OCI-LY7 (cell line): ENCODE results near the gene HIRIP3. TPM values are rescaled to one million over a fixed set of nuclear protein-coding genes. Genes with fewer than 3 reads are reported as not detected.

ENCODE experiments used
- BruUV-seq: library from RNA; stranded (reverse); fragments of 400-500 nt; replicated peaks from 2 replicates; lab custom pipeline; 2021; lab: Mats Ljungman, UMichigan
- CTCF ChIA-PET: fragments of 300-600 bp; sonication (Branson Sonifier 250); formaldehyde crosslinking; loops from one replicate; lab custom pipeline; 2022; ENCODE audit warnings: antibody characterized with exemption; ENCODE audit not compliant: unreplicated experiment; lab: Charles Lee
- POLR2A ChIA-PET: fragments of 300-600 bp; sonication (Branson Sonifier 250); formaldehyde crosslinking; loops from one replicate; lab custom pipeline; 2022; ENCODE audit warnings: antibody characterized with exemption; lab: Charles Lee
- DNase-seq: peaks from one replicate; pipeline ENCODE4 v3.0.0-alpha.2; 2015; ENCODE audit warnings: low spot score
- H2AFZ ChIP-seq: fragments of 200-600 bp; sonication (generic), shearing (Covaris generic); 2 replicates; pipeline ENCODE4 v1.6.1; 2014; ENCODE audit warnings: mild to moderate bottlenecking, antibody characterized with exemption, low read length, moderate library complexity
- H3K27ac ChIP-seq: fragments of 200-600 bp; sonication (generic); 2 replicates; pipeline ENCODE4 v1.5.1; 2014; ENCODE audit warnings: mixed run types, low read depth, mild to moderate bottlenecking, moderate library complexity, low read length, inconsistent platforms; ENCODE audit not compliant: poor library complexity, severe bottlenecking
- H3K36me3 ChIP-seq: fragments of 200-600 bp; sonication (generic); 2 replicates; pipeline ENCODE4 v1.6.1; 2014; ENCODE audit warnings: mild to moderate bottlenecking, antibody characterized with exemption, low read length, moderate library complexity, mixed read lengths; ENCODE audit not compliant: insufficient read depth
- H3K4me1 ChIP-seq: fragments of 200-600 bp; sonication (generic); 2 replicates; pipeline ENCODE4 v1.5.1; 2014; ENCODE audit warnings: mild to moderate bottlenecking, low read length; ENCODE audit not compliant: insufficient read depth, poor library complexity, severe bottlenecking
- H3K4me2 ChIP-seq: fragments of 200-600 bp; sonication (generic); 2 replicates; pipeline ENCODE4 v1.6.1; 2014; ENCODE audit warnings: mild to moderate bottlenecking, low read length
- H3K4me3 ChIP-seq: fragments of 200-600 bp; sonication (generic); 2 replicates; pipeline ENCODE4 v1.5.1; 2014; ENCODE audit warnings: mild to moderate bottlenecking, low read depth, low read length; ENCODE audit not compliant: poor library complexity, severe bottlenecking
- H3K79me2 ChIP-seq: fragments of 200-600 bp; sonication (generic); 2 replicates; pipeline ENCODE4 v1.6.1; 2016; ENCODE audit warnings: low read depth, mild to moderate bottlenecking, low read length, moderate library complexity, mixed read lengths; ENCODE audit not compliant: insufficient read depth
- H3K9me2 ChIP-seq: fragments of 200-600 bp; sonication (generic); 2 replicates; pipeline ENCODE4 v1.6.1; 2016; ENCODE audit warnings: mild to moderate bottlenecking, low read length, mixed read lengths; ENCODE audit not compliant: insufficient read depth
- H3K9me3 ChIP-seq: fragments of 200-600 bp; sonication (generic); 2 replicates; pipeline ENCODE4 v1.6.1; 2014; ENCODE audit warnings: mild to moderate bottlenecking, mixed run types, low read length, mixed read lengths
- H4K20me1 ChIP-seq: fragments of 200-600 bp; sonication (generic); 2 replicates; pipeline ENCODE4 v1.6.1; 2014; ENCODE audit warnings: mild to moderate bottlenecking, antibody characterized with exemption, low read length, moderate library complexity, mixed read lengths; ENCODE audit not compliant: insufficient read depth
- CTCF ChIP-seq: fragments of 200-600 bp; sonication (generic); conservative IDR thresholded peaks from 2 replicates; pipeline ENCODE4 v1.5.1; 2014; ENCODE audit warnings: mild to moderate bottlenecking, antibody characterized with exemption, low read length, moderate library complexity, mixed read lengths
- EZH2phosphoT487 ChIP-seq: fragments of 200-600 bp; sonication (generic); IDR thresholded peaks from 2 replicates; pipeline ENCODE4 v1.6.1; 2018; ENCODE audit warnings: low read depth, borderline replicate concordance, mild to moderate bottlenecking, mixed run types, antibody characterized with exemption, low read length, moderate library complexity, mixed read lengths
- intact Hi-C: fragments of 100-400 bp; cut with micrococcal nuclease; formaldehyde crosslinking; loops from one replicate; pipeline ENCODE4 v1.10.0; 2022; ENCODE audit not compliant: unreplicated experiment
- total RNA-seq, 2 experiments: library from RNA; depleted of rRNA in 1 of 2; stranded (reverse); fragments of >200 nt in 1 of 2; shearing (Covaris generic) in 1 of 2; gene quantifications; 2 replicates each; pipeline ENCODE4 v1.2.3, GENCODE V29; 2014 to 2022

HIRIP3 gene
- total RNA-seq, 2 experiments from 2014 or later, result 43.2 to 60.4 TPM

GRCh38 chr16:29958756-29959155 lies 36.7 kb downstream of the HIRIP3 start:
- intact Hi-C loops, result no loop called here
- Histone ChIP-seq H3K4me3 (no peak overlapping the region), H4K20me1 (no peaks in the 10 kb centered on the region), H3K9me2 (no peaks in the 10 kb centered on the region), H3K36me3 (no peaks in the 10 kb centered on the region), H3K27ac (no peak overlapping the region), H3K4me1 (peaks cover 42% of the 10 kb centered on the region), H3K4me2 (no peak overlapping the region), H3K79me2 (no peaks in the 10 kb centered on the region), H3K9me3 (no peaks in the 10 kb centered on the region), H2AFZ (no peak overlapping the region)
- no peak for TF ChIP-seq EZH2phosphoT487
- no peak for TF ChIP-seq CTCF
- BruUV-seq, result no TSS peak
- ChIA-PET CTCF (interaction anchor here (0.6 kb wide), 1 partner anchor 15 kb away, joined by 3 read pairs; no protein-coding TSS in a partner anchor), POLR2A (interaction anchor here (1.2 kb wide), 1 partner anchor 15 kb away, joined by 3 read pairs; the partner anchor contains the start of gene TAOK2)
- no peak for DNase-seq

DNA sequence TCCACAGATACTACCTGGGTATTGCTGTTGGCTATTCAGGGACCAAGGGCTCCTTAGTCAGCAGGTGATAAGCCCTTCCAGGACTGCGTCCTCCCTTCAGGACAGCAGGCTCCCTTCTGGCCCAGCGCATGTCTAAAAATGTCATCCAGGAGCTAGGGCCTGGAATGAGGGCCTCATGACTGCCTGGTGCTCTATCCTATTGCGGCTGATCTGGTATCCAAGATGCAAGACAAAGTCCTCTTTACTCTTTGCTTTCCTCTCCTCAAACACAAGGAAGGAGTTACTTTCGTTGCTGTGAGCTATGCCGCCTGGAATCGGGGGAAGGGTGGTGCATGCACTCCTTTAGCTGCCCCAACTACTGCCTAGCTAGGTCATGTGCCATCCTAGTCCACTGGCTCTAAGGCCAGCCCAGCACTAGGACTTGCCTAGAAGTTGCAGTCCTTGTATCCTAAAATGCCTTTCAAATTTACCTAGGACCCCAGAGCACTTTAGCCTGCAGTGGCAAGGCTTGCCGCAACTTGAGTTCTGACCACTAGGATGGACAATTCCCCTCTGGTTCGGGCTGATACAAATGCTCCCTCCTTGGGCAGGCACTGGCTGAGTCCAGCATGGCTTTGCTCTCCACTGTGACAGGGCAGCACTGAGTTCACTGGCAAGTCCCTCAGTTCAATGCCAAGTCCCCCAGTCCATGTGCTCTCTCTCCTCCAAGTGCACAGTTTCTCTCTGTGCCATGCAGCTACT lies 43.6 kb downstream of the HIRIP3 start:
- no peaks in the 10 kb centered on the region for H3K79me2 ChIP-seq
- H3K9me2 ChIP-seq, result no peaks in the 10 kb centered on the region
- peaks cover 18% of the 10 kb centered on the region; the same call in 1 of the 2 replicates for H3K9me3 ChIP-seq
- no TSS peak for BruUV-seq
- ChIA-PET POLR2A (interaction anchor here (0.6 kb wide), 1 partner anchor 42 kb away, joined by 3 read pairs; no protein-coding TSS in a partner anchor), CTCF (no interaction called here)
- no peak overlapping the region for H3K4me2 ChIP-seq
- no peak for DNase-seq
- H3K4me3 ChIP-seq, result no peak overlapping the region
- no peak overlapping the region for H2AFZ ChIP-seq
- no peak overlapping the region for H3K27ac ChIP-seq
- intact Hi-C loops, result no loop called here
- H3K36me3 ChIP-seq, result no peaks in the 10 kb centered on the region
- TF ChIP-seq EZH2phosphoT487, result no peak
- no peak for TF ChIP-seq CTCF
- peaks cover 30% of the 10 kb centered on the region for H3K4me1 ChIP-seq
- no peaks in the 10 kb centered on the region for H4K20me1 ChIP-seq
